HG02884 (cell line): ENCODE measurements around the gene ARHGAP8.

Source experiments
- ATAC-seq: cut with Tn5 transposase; IDR thresholded peaks from one replicate; pipeline ENCODE4 v1.9.1; 2021; ENCODE audit warnings: mild to moderate bottlenecking, moderate library complexity; ENCODE audit not compliant: unreplicated experiment

Gene ARHGAP8

GRCh38 chr22:44823806-44824205 is 71.4 kb downstream of the ARHGAP8 start:
- ATAC-seq = no peak

DNA sequence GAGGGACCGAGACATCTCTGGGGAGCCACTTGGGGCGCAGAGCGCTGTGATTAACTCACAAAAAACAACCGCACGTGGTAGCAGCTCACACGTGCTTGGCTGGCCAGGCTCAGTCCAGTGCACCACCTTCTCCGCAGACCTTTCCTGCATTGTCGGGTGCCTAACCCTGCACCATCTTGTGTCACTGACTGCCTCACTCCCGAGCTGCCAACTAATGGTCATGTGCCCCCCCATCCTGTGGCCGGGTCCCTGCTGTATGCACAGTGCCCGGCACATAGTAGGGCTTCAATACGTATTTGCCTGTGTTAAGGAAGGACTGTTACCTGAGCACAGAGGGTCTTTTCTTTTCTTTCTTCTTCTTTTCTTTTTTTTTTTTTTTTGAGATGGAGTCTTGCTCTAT is 71.9 kb downstream of the ARHGAP8 start:
- no peak for ATAC-seq

- no peak for ATAC-seq
These were observed 73.2 kb downstream of the ARHGAP8 start for GRCh38 chr22:44825310-44826150.

GRCh38 chr22:44827666-44828190 is 75.4 kb downstream of the ARHGAP8 start:
- ATAC-seq = no peak

GRCh38 chr22:44828193-44828592 is 75.8 kb downstream of the ARHGAP8 start:
- no peak for ATAC-seq

GRCh38 chr22:44831885-44832284 is 79.5 kb downstream of the ARHGAP8 start:
- no peak for ATAC-seq

- no peak for ATAC-seq
These were observed 81.7 kb downstream of the ARHGAP8 start for GRCh38 chr22:44834065-44834464.

DNA sequence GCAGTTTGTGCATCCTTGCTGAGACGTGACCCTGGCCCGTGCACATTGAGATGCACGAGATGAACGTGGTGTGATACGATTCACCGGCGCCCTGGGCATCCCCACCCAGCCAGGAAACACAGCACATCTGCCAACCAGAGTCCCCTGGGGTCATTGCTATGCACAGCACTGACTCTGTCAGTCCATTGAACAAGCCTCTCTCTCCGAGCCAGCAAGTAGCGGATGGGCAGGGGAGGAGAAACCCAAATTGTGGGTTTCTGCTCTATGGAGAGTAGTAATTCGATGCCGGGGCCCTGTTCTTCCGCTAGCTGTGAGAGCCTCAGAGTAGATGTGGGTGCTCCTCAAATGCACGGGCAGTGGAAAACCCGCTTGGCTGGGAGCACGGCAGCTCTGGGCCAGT is 85.1 kb downstream of the ARHGAP8 start:
- no peak for ATAC-seq

DNA sequence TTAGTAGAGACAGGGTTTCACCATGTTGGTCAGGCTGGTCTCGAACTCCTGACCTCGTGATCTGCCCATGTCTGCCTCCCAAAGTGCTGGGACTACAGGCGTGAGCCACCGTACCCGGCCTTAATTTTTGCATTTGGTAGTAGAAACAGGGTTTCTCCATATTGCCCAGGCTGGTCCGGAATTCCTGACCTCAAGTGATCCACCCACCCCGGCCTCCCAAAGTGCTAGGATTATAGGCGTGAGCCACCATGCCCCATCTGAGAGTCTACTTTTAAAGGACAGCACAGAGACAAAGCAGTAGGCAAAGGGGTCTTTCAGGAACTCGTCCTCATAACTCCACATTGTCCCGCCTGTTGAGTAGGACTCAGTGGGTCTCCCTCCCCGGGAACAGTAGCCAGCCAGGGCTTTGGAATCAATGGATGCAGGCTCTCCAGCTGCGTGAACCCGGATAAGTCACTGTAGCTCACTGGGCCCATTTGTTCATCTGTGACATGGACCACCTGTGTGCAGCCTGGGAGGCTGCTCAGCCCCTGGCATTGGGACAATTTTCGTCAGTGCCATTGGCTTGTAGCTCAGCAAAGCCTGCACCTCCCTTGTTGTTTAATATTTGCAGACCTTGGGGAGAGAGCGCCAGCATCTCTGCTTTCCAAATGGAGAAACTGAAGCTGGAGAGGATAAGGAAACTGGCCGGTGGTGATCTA is 86.1 kb downstream of the ARHGAP8 start:
- no peak for ATAC-seq

- ATAC-seq = no peak
These were observed 86.7 kb downstream of the ARHGAP8 start for GRCh38 chr22:44839061-44839460.

- no peak for ATAC-seq
These were observed 87.3 kb downstream of the ARHGAP8 start for GRCh38 chr22:44839721-44840120.

GRCh38 chr22:44840611-44841322 is 88.4 kb downstream of the ARHGAP8 start:
- ATAC-seq = no peak

DNA sequence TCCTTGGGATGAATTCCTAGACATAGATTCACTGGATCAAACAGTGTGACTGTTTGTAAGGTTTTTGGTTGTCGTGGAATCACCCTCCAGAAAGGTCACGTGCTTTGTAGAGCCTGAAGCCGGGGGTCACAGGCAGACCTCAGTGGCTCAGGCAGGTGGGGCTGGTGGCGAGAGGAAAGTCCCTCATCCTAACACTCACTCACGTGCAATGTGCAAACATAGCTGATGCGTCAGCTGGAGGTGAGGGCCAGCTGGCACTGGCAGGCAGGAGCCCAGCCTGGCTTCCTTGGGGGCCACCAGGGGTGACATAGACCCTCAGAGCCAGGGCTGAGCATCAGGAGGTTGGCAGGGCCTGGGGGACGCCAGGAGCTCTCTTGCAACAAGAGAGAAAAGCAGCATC is 90.0 kb downstream of the ARHGAP8 start:
- ATAC-seq = no peak

DNA sequence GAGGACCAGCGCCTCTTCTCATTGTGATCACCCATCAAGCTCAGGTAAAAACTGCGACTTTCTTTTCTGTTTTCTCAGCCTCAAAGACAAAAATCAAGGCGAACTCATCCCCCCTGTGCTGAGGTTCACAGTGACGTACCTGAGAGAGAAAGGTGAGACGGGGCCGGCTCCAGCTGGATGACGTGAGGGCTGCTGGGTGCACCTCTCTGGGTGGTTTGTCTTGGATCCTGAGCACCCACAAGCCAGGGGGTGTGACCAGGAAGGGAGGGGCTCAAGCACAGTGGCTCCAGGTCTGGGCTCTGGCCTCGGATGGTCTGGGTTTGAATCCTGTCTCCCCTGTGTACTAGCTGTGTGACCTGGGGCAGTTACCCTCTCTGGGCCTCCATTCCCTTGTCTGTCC is 92.8 kb downstream of the ARHGAP8 start:
- no peak for ATAC-seq

GRCh38 chr22:44845796-44846720 is 93.7 kb downstream of the ARHGAP8 start:
- no peak for ATAC-seq

DNA sequence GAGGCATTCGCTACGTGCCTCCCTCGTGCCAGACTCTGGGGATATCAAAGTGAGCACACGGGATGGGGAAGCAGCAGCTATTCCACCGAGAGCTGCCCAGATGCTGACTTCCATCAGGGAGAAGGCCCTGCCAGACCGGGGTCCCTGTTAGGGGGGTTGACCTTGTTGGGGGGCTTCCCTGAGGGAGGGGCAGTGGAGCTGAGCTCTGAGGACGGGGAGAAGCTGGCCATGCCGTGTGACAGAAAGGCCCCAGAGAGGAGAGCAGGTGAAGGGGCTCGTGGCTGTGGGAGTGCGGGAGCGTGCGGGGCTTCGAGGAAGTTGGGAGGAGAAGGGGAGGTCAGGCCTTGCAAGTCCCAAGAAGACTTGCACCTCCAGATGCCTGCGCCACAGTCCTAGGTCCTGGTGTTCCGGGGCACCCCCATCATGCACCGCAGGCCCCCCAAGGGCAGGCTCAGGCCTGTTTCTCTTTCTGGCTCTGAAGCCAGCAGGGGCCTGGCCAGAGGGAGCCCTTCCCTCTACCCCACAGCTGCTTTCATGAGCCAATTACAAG is 94.4 kb downstream of the ARHGAP8 start:
- ATAC-seq = no peak

DNA sequence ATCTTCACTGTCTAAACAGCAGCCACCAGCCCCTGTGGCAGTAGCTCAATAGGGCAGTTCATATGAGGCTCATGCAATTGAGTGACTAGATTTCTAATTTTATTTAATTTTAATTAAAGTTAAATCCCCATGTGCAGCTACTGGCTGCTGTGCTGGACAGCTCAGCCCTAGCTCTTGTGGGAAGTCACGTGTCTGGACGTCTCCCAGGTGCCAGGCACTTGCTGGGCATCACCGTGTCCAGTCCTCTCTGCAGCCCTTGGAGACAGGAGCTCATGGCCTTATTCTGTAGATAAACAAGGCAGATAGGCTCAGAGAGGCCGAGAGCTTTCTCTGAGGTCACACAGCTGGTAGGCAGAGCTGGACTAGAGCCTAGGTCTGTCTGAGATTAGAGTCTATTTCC is 95.0 kb downstream of the ARHGAP8 start:
- no peak for ATAC-seq

GRCh38 chr22:44847892-44848291 is 95.5 kb downstream of the ARHGAP8 start:
- ATAC-seq = no peak

DNA sequence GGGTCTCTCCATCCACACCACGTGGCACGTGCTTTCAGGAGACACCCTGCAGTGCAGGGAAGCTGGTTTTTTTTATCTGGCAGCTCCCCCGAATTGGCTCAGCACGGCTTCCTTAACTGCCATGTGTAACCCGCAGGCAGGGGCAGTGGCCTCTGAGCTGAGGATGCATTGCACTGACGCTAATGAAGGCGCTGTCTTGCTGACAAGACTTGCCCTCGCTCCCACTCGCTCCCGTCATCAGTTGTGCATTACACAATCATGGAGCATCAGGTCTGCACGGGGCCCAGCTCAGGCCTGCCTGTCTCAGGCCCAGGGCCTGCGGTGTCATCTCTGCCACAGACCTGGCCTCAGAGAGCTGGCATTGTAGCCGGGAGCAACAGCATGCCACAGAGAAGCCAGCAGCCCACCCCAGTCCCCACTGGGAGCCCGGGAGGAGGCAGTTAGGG is 95.9 kb downstream of the ARHGAP8 start:
- ATAC-seq = no peak

GRCh38 chr22:44848791-44849420 is 96.5 kb downstream of the ARHGAP8 start:
- ATAC-seq = no peak
